ENCODE data around the gene LUC7L2.

GRCh38 chr7:139355320-139355719 lies 4.4 kb upstream of the LUC7L2 start:
- TF ChIP-seq POLR2A (IDR thresholded peaks at IDR 0.05; ENCODE audit: extremely low read depth, insufficient read length) = no peak
- TF ChIP-seq CTCF (IDR thresholded peaks at IDR 0.05; ENCODE audit: low read depth, low read length) = no peak
- no peak for TF ChIP-seq MAX (IDR thresholded peaks at IDR 0.05; ENCODE audit: low read depth, low read length)
